ENCODE measurements around the gene APBA1. TPM values are rescaled to one million over a fixed set of nuclear protein-coding genes. Genes with fewer than 3 reads are reported as not detected.
"Not testable (repeated sequence)": the region's sequence is repeated elsewhere in the genome, so short reads cannot be mapped to it uniquely, and the experiment has no call there.

The APBA1 gene
- total RNA-seq, 1 donor from 2014 or later, result 1.9 TPM

DNA sequence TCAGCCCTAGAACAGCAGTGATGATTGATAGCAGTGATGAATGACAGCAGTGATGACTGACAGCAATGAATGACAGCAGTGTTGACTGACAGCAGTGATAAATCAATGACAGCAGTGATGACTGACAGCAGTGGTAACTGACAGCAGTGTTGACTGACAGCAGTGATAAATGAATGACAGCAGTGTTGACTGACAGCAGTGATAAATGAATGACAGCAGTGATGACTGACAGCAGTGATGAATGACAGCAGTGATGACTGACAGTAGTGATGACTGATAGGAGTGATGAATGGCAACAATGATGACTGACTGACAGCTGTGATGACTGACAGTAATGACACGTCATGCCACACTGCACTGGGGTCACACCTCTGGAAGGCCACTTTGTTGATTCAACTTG is 240.4 kb downstream of the APBA1 start:
- intact Hi-C loops (cut with DNase I), result no loop called here
- DNase-seq (ENCODE audit: low spot score), result no peak

DNA sequence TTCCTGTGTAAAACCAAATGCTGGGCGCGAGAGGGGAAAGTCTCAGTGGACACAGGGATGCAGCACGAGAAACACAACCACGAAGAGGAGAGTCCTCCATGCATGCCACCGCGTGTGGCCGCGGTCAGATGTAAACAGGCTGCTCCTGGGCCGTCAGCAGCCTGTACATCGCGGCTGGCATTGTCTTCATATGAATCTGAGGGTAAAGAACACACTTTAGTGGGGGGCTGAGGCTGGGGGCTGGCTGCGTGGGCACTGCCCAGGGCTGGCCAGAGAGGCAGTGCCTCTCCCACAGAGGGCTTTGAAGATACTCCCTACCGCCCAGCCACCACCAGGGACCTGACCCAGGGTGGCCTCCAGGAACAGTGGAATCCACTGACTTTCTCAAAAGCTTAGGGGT is 241.0 kb downstream of the APBA1 start:
- DNase-seq (ENCODE audit: low spot score), result no peak
- intact Hi-C loops (cut with DNase I), result no loop called here

DNA sequence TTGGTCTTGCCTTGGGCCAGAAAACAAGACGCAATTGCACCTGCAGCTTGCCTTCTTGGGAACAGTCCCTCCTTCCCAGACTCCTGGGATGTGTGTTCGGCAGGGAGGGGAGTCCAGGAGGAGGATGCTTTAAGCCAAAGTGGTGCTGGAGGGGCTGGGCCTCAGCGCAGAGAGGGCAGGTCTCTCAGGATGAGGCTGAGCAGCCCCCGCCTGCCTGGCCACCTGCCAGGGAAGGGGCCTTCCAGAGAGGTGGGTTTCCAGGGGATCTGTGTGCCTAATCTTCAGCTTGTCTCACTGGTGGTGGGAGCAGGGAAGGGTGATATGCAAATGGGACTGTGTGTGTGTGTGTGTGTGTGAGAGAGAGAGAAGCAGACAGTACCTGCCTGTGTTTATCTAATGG is 242.0 kb downstream of the APBA1 start:
- no peak for DNase-seq (ENCODE audit: low spot score)
- intact Hi-C loops (cut with DNase I), result no loop called here

DNA sequence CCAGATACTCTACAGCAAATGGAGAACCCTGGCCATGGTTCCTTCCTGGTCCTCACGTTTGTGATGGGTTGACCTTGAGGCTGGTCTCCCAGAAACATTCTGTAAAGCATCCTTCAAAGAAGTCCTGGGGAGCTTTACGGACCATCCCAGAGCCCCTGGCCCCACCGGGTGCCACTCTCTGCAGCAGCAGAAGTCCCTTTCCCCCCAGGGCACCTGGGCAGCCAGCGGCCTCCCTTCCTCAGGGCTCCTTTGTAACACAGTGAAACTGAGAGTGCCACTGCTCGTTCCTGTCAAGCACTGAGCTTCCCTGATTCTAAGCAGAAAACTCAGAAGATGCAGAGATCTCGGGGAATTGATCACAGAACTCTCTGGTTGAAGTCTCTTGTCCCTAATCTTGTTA is 242.9 kb downstream of the APBA1 start:
- DNase-seq (ENCODE audit: low spot score), result no peak
- intact Hi-C loops (cut with DNase I), result loop anchor here (10.0 kb wide), 1 partner anchor 246 kb away; the partner anchor contains the start of gene APBA1

DNA sequence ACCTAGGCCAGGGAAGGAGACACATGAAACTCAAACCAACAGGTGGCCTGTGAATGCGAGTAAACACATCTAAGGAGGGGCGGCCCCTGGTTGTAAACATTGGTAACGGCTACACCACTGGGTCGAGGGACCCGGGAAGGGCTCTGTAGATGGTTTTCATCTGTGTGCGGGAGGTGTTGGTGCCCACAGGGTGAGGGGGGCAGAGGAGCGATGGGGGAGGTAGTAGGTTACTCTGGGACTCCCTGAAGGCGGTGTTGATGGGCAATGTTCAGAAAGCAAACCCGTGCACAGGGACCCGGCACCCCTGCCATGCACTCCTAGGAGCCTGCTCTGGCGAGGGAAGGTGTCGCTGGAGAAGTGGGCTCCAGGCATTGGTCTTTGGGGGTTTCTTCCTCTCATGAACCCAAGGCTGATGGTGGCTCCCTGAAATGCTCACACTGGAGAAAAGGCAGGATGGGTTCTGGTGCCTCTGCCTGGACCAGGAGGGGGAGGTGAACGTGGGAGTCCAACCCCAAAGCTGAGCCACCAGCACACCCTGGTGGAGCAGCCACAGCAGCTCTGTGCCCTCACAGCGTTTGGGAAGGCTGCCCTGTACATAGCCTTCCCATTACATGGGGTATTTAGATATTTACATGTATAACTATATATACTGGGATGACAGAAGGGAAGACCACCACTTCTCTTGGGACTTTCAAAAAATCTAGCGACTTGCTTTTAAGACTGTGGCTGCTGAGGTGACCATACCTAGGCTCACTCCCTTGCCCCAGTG is 244.0 kb downstream of the APBA1 start:
- no peak for DNase-seq (ENCODE audit: low spot score)
- intact Hi-C loops (cut with DNase I), result loop anchor here (10.0 kb wide), 1 partner anchor 247 kb away; the partner anchor contains the start of gene APBA1

DNA sequence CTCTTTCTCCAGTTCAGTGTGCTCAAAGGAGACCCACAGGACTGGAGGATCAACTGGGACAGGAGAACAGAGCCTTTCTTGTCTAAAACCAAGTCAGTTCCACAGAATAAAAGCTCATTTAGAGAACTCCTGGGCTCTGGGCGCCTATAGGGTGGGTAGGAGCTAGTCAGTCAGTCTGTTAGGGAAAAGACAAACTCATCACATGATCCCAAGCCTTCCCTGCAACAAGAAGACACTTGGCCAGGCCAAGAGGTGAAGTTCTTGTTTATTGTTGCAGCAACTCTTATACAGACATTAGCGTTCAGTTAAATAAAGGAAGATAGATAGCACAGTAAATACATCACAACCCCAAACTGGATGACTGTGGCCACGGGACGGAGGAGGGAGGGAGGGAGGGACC is 244.9 kb downstream of the APBA1 start:
- intact Hi-C loops (cut with DNase I), result loop anchor here (10.0 kb wide), 1 partner anchor 248 kb away; the partner anchor contains the start of gene APBA1
- DNase-seq (ENCODE audit: low spot score), result no peak

DNA sequence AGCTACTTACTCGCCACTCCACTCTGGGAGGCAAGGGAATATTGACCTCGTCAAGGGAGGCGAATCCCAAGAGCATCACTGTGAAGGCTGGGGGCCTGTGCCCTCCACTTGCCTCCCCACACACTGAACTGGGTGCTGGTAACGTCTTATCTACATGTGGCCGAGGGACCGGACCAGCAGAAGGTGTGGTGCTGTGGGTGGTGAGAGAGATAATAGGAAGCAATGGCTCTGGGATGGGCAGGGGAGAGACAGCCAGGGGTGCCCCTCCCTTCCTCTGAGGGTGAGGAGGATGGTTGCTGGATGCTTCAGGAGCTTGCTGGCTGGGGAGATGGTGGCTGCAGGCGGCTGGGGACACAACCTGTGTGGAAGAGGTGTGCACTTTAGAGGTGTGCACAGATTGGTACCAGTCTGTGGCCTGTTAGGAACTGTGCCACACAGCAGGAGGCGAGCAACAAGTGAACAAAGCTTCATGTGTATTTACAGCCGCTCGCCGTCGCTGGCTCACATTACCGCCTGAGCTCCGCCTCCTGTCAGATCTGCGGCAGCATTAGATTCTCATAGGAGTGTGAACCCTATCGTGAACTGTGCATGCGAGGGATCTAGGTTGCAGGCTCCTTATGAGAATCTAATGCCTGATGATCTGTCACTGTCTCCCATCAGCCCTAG is 246.9 kb downstream of the APBA1 start:
- no peak for DNase-seq (ENCODE audit: low spot score)
- intact Hi-C loops (cut with DNase I), result loop anchor here (10.0 kb wide), 1 partner anchor 250 kb away; the partner anchor contains the start of gene APBA1

DNA sequence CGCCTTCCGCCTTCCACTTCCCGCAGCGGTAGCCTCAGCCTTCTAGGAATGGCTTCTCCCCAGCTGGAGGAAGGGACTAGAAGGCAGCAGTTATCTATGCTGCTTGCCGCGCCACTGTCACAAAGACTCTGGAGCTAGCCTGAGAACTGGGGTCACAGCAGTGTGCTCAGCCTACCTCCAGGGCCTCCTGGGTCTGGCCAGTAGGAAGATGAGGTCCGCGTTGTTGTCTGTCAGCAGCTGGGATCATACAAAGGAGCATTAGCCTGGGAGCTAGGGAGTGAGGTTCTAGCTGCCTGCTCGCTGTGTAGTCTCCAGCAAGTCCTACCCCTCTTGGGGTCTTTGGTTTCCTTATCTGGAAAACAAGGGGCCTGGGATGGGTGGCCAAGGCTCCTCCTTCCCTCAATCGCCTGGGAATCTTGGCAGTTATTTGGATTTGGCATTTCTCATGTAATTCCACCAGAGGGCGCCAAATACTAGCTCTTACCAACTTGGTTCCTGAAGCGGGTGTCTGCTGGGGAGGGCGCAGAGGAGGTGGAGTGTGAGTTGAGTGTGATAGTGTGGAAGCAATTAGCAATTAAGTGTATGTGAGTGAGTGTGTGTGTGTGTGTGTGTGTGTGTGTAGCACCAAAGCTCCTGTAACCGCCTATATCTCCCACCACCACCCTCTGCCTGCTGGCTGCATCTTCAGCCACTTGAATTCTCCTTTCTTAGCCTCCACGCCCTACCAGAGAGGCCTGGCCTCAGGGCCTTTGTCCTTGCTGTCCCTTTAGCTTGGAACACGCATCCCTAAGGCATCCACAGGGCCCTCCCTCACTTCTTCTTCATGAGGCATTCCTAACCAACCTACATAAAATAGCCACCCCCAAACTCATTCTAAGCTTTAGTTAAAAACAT is 250.0 kb downstream of the APBA1 start:
- intact Hi-C loops (cut with DNase I), result loop anchor here (2.0 to 10.0 kb wide), 3 partner anchors 127 to 457 kb away; partner anchors contain the start of gene APBA1

DNA sequence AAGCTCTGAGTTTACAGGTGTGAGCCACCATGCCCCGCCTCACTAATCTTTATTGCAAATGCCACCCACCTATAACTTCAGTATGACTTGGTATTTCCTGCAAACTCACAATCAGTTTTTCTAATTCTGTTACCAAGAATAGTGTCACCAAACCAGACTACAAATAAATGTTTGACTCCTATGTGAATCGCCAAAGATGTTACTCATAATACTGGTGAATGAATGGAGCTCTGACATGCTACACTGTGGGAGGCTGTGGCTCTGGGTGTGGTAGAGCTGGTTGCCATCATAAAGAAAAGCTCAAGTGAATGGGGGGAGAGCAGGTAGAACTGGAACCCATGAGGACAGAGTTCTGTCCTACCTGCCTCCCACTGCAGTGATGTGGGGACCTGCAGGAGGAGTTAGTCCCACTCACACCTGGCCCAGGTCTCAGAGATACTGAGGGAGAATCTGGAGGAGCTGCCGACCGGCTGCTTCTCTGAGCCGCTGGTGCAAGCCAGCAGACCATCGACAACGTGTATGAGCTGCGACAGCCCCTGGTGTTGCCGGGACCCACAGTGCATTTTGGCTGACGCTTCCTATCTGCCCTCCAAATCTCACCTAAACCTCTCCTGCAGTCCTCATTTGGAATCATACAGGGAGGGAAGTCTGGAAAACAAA is 251.4 kb downstream of the APBA1 start:
- DNase-seq (ENCODE audit: low spot score), result no peak
- intact Hi-C loops (cut with DNase I), result loop anchor here (10.0 kb wide), 1 partner anchor 254 kb away; the partner anchor contains the start of gene APBA1

More for the DNA sequence above, 250.0 kb downstream of the APBA1 start:
- no peak for DNase-seq (ENCODE audit: low spot score)

DNA sequence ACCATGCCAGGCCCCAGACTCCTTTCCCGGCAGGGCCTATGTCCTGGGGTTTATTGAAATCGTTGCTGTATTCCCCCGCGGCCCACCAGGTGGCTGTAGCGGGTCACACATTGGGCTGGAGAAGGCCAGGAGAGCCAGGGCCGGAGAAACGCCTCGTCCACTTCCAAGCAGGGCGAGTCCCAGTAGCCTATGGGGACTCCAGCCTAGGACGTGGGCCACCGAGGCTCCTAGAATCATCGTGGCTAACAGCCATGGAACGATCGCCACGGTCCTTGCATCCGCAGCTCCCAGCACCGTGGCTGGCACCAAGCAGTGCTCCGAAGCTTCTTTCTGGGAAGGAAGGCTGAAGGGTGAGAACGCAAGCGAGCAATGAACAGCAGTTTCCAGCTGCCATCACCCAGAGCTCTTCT is 259.4 kb downstream of the APBA1 start:
- intact Hi-C loops (cut with DNase I), result no loop called here
- DNase-seq (ENCODE audit: low spot score), result no peak

DNA sequence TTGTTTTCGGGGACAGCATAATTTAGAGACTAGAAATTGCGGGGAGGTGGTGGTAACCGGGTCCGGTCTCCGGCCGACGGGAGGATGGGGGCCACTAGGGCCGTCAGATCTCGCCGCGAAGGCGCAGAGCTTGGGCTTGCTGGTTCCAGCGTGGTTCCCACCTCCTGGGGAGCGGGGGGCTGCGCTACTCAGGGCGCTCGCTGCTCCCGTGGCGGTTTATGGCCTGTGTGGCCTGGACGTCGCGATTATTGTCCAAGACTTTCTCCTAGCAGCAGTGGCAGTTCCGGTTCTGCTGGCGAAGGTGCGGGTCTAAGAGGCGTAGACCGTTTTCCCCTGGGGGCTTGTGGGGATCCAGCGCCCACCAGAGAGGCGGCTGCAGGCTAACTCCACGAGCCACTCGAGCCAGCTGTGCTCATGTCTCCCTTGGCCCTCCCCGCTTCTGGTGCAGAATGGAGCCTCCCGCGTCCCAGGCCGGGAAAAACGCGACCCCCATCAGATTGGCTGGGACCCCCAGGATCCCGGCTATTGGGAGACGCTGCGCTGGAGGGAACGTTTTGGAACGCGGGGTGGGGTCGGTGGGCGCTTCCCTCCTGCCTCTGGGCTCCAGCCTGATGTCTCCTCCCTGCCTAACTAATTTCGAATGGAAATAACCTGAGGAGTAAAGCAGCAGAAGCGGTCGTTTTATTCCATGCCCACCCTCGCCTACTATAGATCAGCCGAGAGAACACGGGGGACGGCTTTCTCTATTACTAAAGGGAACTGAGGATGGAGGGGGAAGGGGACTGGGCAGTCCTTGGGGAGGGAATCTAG is 260.0 kb downstream of the APBA1 start:
- no peak for DNase-seq (ENCODE audit: low spot score)
- intact Hi-C loops (cut with DNase I), result no loop called here

DNA sequence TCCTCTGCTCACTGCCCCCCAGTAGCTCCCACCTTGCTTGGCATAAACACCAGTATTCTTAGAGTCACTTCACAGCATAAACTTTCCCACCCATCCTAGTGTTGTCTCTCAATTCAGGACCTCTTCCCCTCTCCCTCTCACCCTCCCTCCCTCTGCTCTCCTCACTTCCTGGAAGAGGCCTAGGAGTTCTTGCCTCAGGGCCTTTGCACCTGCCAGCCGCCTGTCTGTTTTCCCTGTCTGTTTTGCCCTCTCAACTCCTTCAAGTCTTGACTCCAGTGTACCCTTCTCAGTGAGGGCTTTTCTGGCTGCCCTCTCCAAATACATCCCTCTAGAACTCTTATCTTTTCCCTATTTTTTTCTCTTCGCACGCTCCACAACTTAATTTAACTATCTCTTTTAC is 260.9 kb downstream of the APBA1 start:
- intact Hi-C loops (cut with DNase I), result no loop called here
- no peak for DNase-seq (ENCODE audit: low spot score)

DNA sequence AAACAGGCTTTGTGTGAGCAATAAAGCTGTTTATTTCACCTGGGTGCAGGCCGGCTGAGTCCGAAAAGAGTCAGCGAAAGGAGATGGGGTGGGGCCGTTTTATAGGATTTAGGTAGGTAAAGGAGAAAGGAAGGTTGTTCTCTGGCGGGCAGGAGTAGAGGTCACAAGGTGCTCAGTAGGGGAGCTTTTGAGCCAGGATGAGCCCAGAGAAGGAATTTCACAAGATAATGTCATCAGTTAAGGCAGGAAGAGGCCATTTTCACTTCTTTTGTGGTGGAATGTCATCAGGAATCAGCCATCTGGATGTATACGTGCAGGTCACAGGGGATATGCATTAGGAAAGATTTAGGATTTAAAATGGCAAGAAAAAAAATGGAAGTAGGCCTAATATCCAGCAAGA is 262.2 kb downstream of the APBA1 start:
- DNase-seq (ENCODE audit: low spot score); intact Hi-C loops (cut with DNase I): not testable (repeated sequence)

DNA sequence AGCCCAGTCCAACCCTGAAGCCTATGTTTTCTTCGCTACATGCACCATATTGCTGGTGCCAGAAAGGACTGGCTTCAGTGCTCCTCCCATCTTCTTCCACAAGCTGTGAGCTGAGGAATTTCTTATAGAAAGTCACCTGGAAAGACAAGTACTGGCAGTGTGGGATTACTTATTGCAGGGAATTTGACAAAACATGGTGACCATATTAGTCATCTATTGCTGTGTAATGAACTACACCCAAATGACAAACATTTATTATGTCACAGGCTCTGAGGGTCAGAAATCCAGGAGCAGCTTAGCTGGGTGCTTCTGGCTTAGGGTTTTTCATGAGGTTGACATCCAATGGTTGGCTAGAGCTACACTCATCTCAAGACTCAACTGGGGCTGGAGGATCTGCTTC is 271.7 kb downstream of the APBA1 start:
- DNase-seq (ENCODE audit: low spot score), result no peak
- intact Hi-C loops (cut with DNase I), result no loop called here

DNA sequence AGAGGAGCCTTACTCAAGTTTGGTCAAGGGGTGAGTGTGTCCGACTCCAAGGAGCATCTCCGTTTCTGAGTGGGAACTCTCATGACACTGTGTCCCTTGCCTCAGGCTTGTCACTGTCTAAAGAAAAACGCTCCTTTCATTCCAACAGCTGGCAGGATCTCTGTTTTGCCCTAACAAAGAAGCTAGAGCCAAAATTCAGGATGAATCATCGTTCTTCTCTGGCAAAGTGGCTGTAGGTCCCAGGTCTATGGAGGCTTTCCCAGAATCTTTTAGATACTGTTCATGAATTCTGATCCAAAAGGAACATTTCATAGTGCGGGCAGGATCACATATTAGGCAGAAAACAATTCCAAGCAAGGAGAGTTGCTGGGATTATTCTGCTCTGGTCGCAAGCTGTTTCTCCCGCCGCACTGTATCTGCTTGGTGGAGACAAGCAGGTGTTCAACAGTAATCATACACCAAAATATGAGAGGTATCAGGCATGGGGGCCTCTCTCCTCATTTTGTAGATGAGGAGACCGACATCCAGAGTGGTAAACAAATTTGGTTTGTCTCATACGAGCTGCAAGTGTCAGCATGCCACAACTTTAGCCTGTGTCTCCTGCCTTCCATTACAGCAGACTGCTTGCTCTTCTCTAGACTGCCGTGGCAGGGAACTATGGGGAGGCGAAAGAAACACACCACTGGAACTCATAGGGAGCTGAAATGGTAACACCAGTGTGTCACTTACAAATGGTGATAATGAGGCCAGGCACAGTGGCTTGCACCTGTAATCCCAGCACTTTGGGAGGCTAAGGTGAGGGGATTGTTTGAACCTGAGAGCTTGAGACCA is 274.6 kb downstream of the APBA1 start:
- intact Hi-C loops (cut with DNase I), result loop anchor here (10.0 kb wide), 1 partner anchor 343 kb away; no protein-coding TSS in a partner anchor

DNA sequence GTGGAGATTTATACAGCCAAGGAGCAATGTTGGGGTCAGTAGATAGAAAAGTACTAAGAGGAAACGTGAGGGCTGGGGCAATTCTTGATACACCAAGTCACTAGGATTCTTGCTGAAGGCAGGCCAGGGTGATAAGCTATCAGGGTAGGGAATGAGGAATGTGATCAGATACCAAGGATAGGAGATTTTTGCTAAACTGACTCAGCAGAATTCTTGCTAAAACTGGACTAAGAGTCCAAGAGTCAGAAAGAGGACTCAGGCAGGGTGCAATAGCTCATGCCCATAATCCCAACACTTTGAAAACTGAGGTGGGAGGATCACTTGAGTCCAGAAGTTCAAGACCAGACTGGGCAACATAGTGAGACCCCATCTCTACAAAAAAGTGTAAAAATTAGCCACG is 275.4 kb downstream of the APBA1 start:
- DNase-seq (ENCODE audit: low spot score), result no peak
- intact Hi-C loops (cut with DNase I), result loop anchor here (10.0 kb wide), 1 partner anchor 342 kb away; no protein-coding TSS in a partner anchor

More for the DNA sequence above, 274.6 kb downstream of the APBA1 start:
- no peak for DNase-seq (ENCODE audit: low spot score)

DNA sequence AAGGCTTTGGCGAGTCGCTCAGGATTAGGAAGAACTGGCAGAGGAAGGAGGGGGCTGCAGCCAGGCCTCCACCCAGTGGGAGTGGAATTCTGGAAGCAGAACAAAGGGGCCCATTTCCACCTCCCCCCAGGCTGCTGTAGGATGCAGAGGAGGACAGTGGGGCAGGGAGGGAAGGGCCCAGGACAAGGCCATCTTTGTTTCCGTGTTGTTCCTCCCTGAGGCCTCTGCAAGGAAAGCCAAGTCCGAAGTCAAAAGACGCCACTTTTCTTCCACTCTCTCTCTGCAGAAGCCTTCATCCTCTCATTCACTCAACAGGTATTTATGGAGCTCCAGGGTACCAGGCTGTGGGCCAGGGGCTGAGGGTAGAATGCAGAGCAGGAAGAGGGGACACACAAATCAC is 276.5 kb downstream of the APBA1 start:
- DNase-seq (ENCODE audit: low spot score), result no peak
- intact Hi-C loops (cut with DNase I), result loop anchor here (10.0 kb wide), 1 partner anchor 341 kb away; no protein-coding TSS in a partner anchor
